Activated CD8-positive, alpha-beta T cell treated with anti-CD3 and anti-CD28 coated beads for 36 hours (primary cell): ENCODE data around the gene BMP8B. TPM values are rescaled to one million over a fixed set of nuclear protein-coding genes. Genes with fewer than 3 reads are reported as not detected.
A peak's percentile ranks its signal among the peaks of the same experiment; 100 is the strongest.
"Not testable (repeated sequence)": the region's sequence is repeated elsewhere in the genome, so short reads cannot be mapped to it uniquely, and the experiment has no call there.

ENCODE experiments used
- ATAC-seq: fragments of 200-7000 bp; cut with Tn5 transposase; one replicate; pipeline ENCODE4 v1.10.0; 2021; ENCODE audit warnings: mild to moderate bottlenecking, moderate library complexity
- CTCF ChIA-PET: fragments of 350-600 bp; sonication (Branson Sonifier 250); formaldehyde crosslinking; loops from one replicate; lab custom pipeline; 2021; ENCODE audit warnings: antibody characterized with exemption; lab: Charles Lee
- POLR2A ChIA-PET: fragments of 350-600 bp; sonication (Branson Sonifier 250); formaldehyde crosslinking; loops from one replicate; lab custom pipeline; 2021; ENCODE audit warnings: antibody characterized with exemption; lab: Charles Lee
- DNase-seq: peaks from one replicate; pipeline ENCODE4 v3.0.0-alpha.2; 2020
- H3K27ac Mint-ChIP-seq: one replicate; pipeline ENCODE4 v1.8.0; 2021; ENCODE audit warnings: mild to moderate bottlenecking, mixed read lengths
- H3K27me3 Mint-ChIP-seq: one replicate; pipeline ENCODE4 v1.8.0; 2021; ENCODE audit warnings: mixed read lengths
- H3K36me3 Mint-ChIP-seq: one replicate; pipeline ENCODE4 v1.8.0; 2021; ENCODE audit warnings: low read depth, mixed read lengths
- H3K4me1 Mint-ChIP-seq: one replicate; pipeline ENCODE4 v1.8.0; 2021; ENCODE audit warnings: low read depth, mixed read lengths
- H3K4me3 Mint-ChIP-seq: one replicate; pipeline ENCODE4 v1.8.0; 2021; ENCODE audit warnings: mild to moderate bottlenecking, moderate library complexity, mixed read lengths
- H3K9me3 Mint-ChIP-seq: one replicate; pipeline ENCODE4 v1.8.0; 2021; ENCODE audit warnings: mixed read lengths
- CTCF ChIP-seq: fragments of 200-600 bp; IDR thresholded peaks from one replicate; pipeline ENCODE4 v1.8.0; 2022; ENCODE audit warnings: antibody characterized with exemption, mild to moderate bottlenecking
- intact Hi-C: fragments of 100-400 bp; cut with micrococcal nuclease; formaldehyde crosslinking; loops from one replicate; pipeline ENCODE4 v1.10.0; 2022
- total RNA-seq, 2 experiments: library from RNA; stranded (reverse); gene quantifications; one replicate each; pipeline ENCODE4 v1.2.3, GENCODE V29; 2021

BMP8B gene
- total RNA-seq, 2 experiments from 2014 or later: 0.36 to 0.51 TPM

- intact Hi-C loops: no loop called here
- H3K4me1 Mint-ChIP-seq: no peaks in the 10 kb centered on the region
Observed at GRCh38 chr1:39787468-39787867, 1.2 kb downstream of the BMP8B start.

DNA sequence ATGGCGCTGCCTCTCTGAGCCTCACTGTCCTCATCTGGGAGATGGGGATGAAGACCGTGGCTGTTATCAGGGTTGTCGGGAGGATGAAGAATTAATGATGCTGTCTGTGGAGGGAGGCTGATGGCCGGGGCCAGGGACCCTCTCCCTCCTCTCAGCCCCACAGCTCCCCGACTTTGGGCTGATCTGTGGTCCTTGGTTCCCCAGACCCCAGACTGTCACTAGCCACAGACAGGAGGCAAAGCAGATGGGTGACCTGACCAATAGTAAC is 1.6 kb downstream of the BMP8B start:
- H3K36me3 Mint-ChIP-seq, ATAC-seq, H3K4me1 Mint-ChIP-seq, intact Hi-C loops, H3K9me3 Mint-ChIP-seq, H3K27ac Mint-ChIP-seq, DNase-seq: not testable (repeated sequence)
- peak overlapping the region; percentile 22 for H3K4me3 Mint-ChIP-seq
- CTCF ChIA-PET: interaction anchor here (1.9 kb wide), 1 partner anchor 11 kb away, joined by 6 read pairs; no protein-coding TSS in a partner anchor
- H3K27me3 Mint-ChIP-seq: peaks cover 31% of the 10 kb centered on the region
- POLR2A ChIA-PET: interaction anchor here (0.6 kb wide), 1 partner anchor 48 kb away, joined by 3 read pairs; no protein-coding TSS in a partner anchor

More at GRCh38 chr1:39787468-39787867, 1.2 kb downstream of the BMP8B start:
- Mint-ChIP-seq H3K4me3 (peak overlapping the region; percentile 22), H3K27ac (no peak overlapping the region), H3K27me3 (peaks cover 32% of the 10 kb centered on the region), H3K9me3 (no peaks in the 10 kb centered on the region), H3K36me3 (no peaks in the 10 kb centered on the region)
- CTCF ChIA-PET: interaction anchor here (1.9 kb wide), 1 partner anchor 11 kb away, joined by 6 read pairs; no protein-coding TSS in a partner anchor
- DNase-seq (no peak), ATAC-seq (no peak)
- POLR2A ChIA-PET: no interaction called here
- TF ChIP-seq CTCF: no peak

DNA sequence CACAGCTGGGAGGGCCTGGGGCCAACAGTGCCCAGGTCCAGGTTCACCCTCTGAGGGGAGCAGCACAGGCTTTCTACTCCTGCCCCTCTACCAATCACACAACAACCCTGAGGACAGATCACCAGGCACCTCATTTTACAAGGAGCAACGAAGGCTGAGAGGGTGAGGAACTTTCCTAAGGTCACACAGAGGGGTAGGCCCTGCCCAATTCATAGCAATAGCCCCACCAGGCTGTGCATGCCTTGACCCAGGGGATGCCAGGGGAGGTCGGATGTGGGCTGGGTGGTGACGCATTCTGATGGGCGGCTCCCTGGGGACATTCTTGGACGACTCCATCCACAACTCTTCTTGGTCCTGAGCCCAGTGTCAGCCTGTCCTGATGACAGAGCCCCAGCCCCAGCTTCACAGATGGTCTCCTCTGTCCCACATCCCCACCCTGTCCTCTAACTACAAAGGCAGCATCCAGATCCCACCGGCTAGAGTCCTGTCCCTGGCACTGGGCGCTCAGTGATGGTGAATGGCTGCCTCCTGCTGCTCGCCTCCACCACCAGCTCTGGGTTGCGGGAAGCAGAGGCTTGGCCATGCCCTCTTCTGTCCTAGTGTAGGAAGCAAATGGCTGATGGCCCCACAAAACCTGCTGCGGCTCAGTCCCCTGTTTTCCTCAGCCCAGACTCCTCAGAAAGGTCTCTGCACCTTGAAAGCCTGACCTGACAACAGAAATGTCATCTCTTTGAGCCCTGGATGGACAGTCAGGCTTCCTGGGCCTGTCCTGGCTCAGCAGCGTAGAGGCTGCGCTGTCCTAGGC is 2.2 kb downstream of the BMP8B start:
- H3K9me3 Mint-ChIP-seq, intact Hi-C loops, H3K27ac Mint-ChIP-seq, H3K36me3 Mint-ChIP-seq, H3K4me1 Mint-ChIP-seq, DNase-seq, ATAC-seq: not testable (repeated sequence)
- peaks cover 29% of the 10 kb centered on the region for H3K27me3 Mint-ChIP-seq
- POLR2A ChIA-PET: interaction anchor here (0.6 kb wide), 2 partner anchors 17 to 47 kb away, joined by 3 read pairs; no protein-coding TSS in a partner anchor
- H3K4me3 Mint-ChIP-seq: peak overlapping the region; percentile 22
- CTCF ChIA-PET: interaction anchor here (1.9 kb wide), 1 partner anchor 12 kb away, joined by 6 read pairs; no protein-coding TSS in a partner anchor

DNA sequence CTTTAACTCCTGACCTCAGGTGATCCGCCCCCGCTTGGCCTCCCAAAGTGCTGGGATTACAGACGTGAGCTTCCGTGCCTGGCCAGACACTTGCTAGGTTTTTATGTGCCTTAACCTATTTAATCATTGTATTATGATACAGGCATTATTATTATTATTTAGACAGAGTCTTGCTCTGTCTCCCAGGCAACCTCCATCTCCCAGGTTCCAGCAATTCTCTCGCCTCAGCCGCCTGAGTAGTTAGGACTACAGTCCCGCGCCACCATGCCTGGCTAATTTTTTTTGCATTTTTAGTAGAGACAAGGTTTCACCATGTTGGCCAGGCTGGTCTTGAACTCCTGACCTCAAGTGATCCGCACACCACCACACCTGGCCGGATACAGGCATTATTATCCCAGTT is 6.0 kb downstream of the BMP8B start:
- H3K27ac Mint-ChIP-seq, H3K4me3 Mint-ChIP-seq, H3K4me1 Mint-ChIP-seq, intact Hi-C loops, POLR2A ChIA-PET, ATAC-seq, H3K9me3 Mint-ChIP-seq, DNase-seq, CTCF ChIA-PET, H3K36me3 Mint-ChIP-seq: not testable (repeated sequence)
- peaks cover 14% of the 10 kb centered on the region for H3K27me3 Mint-ChIP-seq

- intact Hi-C loops: no loop called here
- ChIA-PET POLR2A (no interaction called here), CTCF (no interaction called here)
- Mint-ChIP-seq H3K36me3 (no peaks in the 10 kb centered on the region), H3K27ac (no peak overlapping the region), H3K9me3 (no peaks in the 10 kb centered on the region), H3K4me1 (no peaks in the 10 kb centered on the region), H3K4me3 (no peak overlapping the region), H3K27me3 (peaks cover 8% of the 10 kb centered on the region)
- no peak for DNase-seq
- no peak for TF ChIP-seq CTCF
- no peak for ATAC-seq
Observed at GRCh38 chr1:39782103-39782502, 6.6 kb downstream of the BMP8B start.

- POLR2A ChIA-PET: no interaction called here
- intact Hi-C loops: no loop called here
- TF ChIP-seq CTCF: no peak
Observed at GRCh38 chr1:39781349-39781715, 7.3 kb downstream of the BMP8B start.

More at GRCh38 chr1:39781349-39781715, 7.3 kb downstream of the BMP8B start:
- H3K4me3 Mint-ChIP-seq: no peak overlapping the region
- no peaks in the 10 kb centered on the region for H3K4me1 Mint-ChIP-seq
- no peaks in the 10 kb centered on the region for H3K36me3 Mint-ChIP-seq
- peaks cover 4% of the 10 kb centered on the region for H3K27me3 Mint-ChIP-seq
- CTCF ChIA-PET: no interaction called here
- no peaks in the 10 kb centered on the region for H3K9me3 Mint-ChIP-seq
- no peak overlapping the region for H3K27ac Mint-ChIP-seq
- DNase-seq: no peak
- ATAC-seq: no peak
